Upper lobe of left lung (tissue), 4 donors: ENCODE results near the gene CCDC57.

ENCODE experiments used
- EP300 ChIP-seq, 4 donors: sonication (generic); formaldehyde crosslinking; IDR thresholded peaks; one replicate each; pipeline ENCODE4 v1.5.1; 2017; ENCODE audit warnings: antibody characterized with exemption in 4 of 4, control low read depth in 2 of 4
- POLR2A ChIP-seq, 4 donors: fragments of 450-650 bp; IDR thresholded peaks; one replicate each; pipeline ENCODE4 v1.5.1; 2016 to 2017; ENCODE audit warnings: antibody characterized with exemption in 4 of 4, mild to moderate bottlenecking in 2 of 4
- POLR2AphosphoS5 ChIP-seq, 2 donors: sonication (generic); formaldehyde crosslinking; IDR thresholded peaks; one replicate each; pipeline ENCODE4 v1.5.1; 2017; ENCODE audit warnings: antibody characterized with exemption in 2 of 2
- TF ChIP-seq, protein P1 (sequence below), 6 experiments: fragments of 450-650 bp in 4 of 6; fragments of 200-600 bp in 2 of 6; sonication (generic) in 2 of 6; IDR thresholded peaks; one replicate each; pipeline ENCODE4 v1.5.1; 2016 to 2019; ENCODE audit warnings: antibody characterized with exemption in 6 of 6

DNA sequence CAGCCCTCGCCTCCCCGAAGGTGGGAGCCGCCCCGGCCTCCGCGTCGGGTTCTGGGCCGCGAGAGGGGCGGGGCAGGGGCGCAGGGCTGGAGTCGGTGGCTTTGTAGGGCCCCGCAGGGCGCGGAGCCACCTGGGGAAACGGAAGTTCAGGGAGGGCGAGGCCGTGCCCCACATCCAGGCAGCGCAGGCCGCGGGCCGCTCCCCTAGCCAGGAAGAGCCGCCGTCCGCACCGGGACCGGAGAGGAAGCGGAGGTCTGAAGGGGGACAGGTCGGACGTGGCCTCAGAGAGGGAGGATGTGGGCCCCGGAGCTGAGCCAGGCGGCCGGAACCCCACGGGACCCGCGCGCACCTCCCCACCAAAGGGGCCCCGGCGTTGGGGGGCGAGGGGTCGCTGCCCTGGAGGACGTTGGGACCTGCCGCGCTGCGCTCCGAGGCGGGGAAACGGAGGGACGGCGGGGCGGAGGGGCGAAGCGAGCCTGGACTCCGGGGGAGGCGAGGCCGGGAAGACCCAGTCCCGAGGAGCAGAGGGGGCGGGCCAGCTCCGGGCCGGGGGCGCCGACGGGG, 15.7 kb upstream of the CCDC57 start:
- TF ChIP-seq, protein P1, sequence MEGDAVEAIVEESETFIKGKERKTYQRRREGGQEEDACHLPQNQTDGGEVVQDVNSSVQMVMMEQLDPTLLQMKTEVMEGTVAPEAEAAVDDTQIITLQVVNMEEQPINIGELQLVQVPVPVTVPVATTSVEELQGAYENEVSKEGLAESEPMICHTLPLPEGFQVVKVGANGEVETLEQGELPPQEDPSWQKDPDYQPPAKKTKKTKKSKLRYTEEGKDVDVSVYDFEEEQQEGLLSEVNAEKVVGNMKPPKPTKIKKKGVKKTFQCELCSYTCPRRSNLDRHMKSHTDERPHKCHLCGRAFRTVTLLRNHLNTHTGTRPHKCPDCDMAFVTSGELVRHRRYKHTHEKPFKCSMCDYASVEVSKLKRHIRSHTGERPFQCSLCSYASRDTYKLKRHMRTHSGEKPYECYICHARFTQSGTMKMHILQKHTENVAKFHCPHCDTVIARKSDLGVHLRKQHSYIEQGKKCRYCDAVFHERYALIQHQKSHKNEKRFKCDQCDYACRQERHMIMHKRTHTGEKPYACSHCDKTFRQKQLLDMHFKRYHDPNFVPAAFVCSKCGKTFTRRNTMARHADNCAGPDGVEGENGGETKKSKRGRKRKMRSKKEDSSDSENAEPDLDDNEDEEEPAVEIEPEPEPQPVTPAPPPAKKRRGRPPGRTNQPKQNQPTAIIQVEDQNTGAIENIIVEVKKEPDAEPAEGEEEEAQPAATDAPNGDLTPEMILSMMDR (IDR thresholded peaks at IDR 0.05), result no peak
- peak in 3 of 4 donors; percentile 1 to 62 (median 15) for TF ChIP-seq POLR2A (IDR thresholded peaks at IDR 0.05)
- peak; percentile 70 to 72 for TF ChIP-seq POLR2AphosphoS5 (IDR thresholded peaks at IDR 0.05)
- no peak for TF ChIP-seq EP300 (IDR thresholded peaks at IDR 0.05)
